Fibroblast of lung (primary cell): ENCODE data around the gene C1QTNF9B.

Experiments used
- EZH2 ChIP-seq: IDR thresholded peaks from 2 replicates; pipeline ENCODE4 v1.5.1; 2012; ENCODE audit warnings: low read length, control low read depth, mild to moderate bottlenecking; ENCODE audit errors: missing control alignments
- TF ChIP-seq, protein P1 (sequence below), 2 donors: IDR thresholded peaks in 1 of 2; conservative IDR thresholded peaks in 1 of 2; 1 replicate in 1 of 2; 2 replicates in 1 of 2; pipeline ENCODE4 v1.5.1; 2011 to 2012; ENCODE audit warnings: low read length in 2 of 2, control low read depth in 1 of 2, inconsistent platforms in 1 of 2, low read depth in 1 of 2, mild to moderate bottlenecking in 1 of 2

DNA sequence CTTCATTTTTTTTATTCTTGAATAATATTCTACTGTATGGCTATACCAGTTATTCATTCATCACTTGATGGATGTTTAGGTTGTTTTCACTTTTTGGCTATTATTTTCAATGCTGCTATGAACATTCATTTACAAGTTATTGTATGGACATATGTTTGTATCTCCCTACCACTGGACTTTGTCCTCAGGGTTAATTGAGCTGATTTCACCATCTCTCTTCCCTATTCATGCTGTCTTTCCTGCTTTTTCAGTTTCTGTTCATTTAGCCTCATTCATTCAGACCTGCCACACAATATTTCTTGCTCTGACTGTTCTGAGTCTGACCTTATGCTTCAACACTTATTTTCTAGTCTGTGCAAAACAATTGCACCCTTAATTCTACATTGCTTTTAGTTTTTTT, 12.3 kb upstream of the C1QTNF9B start:
- TF ChIP-seq, protein P1, sequence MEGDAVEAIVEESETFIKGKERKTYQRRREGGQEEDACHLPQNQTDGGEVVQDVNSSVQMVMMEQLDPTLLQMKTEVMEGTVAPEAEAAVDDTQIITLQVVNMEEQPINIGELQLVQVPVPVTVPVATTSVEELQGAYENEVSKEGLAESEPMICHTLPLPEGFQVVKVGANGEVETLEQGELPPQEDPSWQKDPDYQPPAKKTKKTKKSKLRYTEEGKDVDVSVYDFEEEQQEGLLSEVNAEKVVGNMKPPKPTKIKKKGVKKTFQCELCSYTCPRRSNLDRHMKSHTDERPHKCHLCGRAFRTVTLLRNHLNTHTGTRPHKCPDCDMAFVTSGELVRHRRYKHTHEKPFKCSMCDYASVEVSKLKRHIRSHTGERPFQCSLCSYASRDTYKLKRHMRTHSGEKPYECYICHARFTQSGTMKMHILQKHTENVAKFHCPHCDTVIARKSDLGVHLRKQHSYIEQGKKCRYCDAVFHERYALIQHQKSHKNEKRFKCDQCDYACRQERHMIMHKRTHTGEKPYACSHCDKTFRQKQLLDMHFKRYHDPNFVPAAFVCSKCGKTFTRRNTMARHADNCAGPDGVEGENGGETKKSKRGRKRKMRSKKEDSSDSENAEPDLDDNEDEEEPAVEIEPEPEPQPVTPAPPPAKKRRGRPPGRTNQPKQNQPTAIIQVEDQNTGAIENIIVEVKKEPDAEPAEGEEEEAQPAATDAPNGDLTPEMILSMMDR (conservative IDR thresholded peaks at IDR 0.05 in 1 of 2, IDR thresholded peaks at IDR 0.05 in 1 of 2; ENCODE audit: low read depth in 1 of 2, low read length in 2 of 2), result no peak
- no peak for TF ChIP-seq EZH2
